Inflammatory macrophage treated with lipopolysaccharide for 4 hours (primary cell): ENCODE measurements around the gene ASB16.

Experiments
- DNase-seq: peaks from one replicate; pipeline ENCODE4 v3.0.0-alpha.2; 2020

Gene ASB16

GRCh38 chr17:44211281-44212265 lies 41.1 kb downstream of the ASB16 start:
- DNase-seq: no peak

GRCh38 chr17:44212507-44213402 lies 42.3 kb downstream of the ASB16 start:
- DNase-seq: no peak

GRCh38 chr17:44213403-44214229 lies 43.1 kb downstream of the ASB16 start:
- DNase-seq: no peak

- DNase-seq: no peak
Measured at GRCh38 chr17:44214230-44214494, 43.7 kb downstream of the ASB16 start.

GRCh38 chr17:44214896-44215295 lies 44.4 kb downstream of the ASB16 start:
- no peak for DNase-seq

GRCh38 chr17:44216173-44216572 lies 45.7 kb downstream of the ASB16 start:
- no peak for DNase-seq

- no peak for DNase-seq
Measured at GRCh38 chr17:44216694-44217093, 46.2 kb downstream of the ASB16 start.

- DNase-seq: no peak
Measured at GRCh38 chr17:44217738-44218343, 47.3 kb downstream of the ASB16 start.

GRCh38 chr17:44218344-44219107 lies 48.0 kb downstream of the ASB16 start:
- peak; percentile 92 for DNase-seq

GRCh38 chr17:44219108-44219615 lies 48.7 kb downstream of the ASB16 start:
- peak; percentile 71 for DNase-seq

- peak; percentile 33 for DNase-seq
Measured at GRCh38 chr17:44219616-44220212, 49.2 kb downstream of the ASB16 start, which contains the start of gene UBTF. TSS of gene UBTF (minus strand) at chr17:44219675. CDS start at chr17:44218229, 1,446 bp downstream.

GRCh38 chr17:44220213-44221083 lies 49.9 kb downstream of the ASB16 start:
- DNase-seq: peak; percentile 40

GRCh38 chr17:44221084-44221861 lies 50.8 kb downstream of the ASB16 start:
- DNase-seq: peak; percentile 61

GRCh38 chr17:44221862-44222111 lies 51.3 kb downstream of the ASB16 start:
- no peak for DNase-seq

GRCh38 chr17:44222112-44222869 lies 51.8 kb downstream of the ASB16 start:
- peak; percentile 54 for DNase-seq

GRCh38 chr17:44223541-44224071 lies 53.1 kb downstream of the ASB16 start:
- no peak for DNase-seq
